Neural progenitor cell (in vitro differentiated cells): ENCODE results near the gene IMP3. TPM values are rescaled to one million over a fixed set of nuclear protein-coding genes. Genes with fewer than 3 reads are reported as not detected.

Source experiments
- DNase-seq: peaks from one replicate; pipeline ENCODE4 v3.0.0-alpha.2; 2016; ENCODE audit warnings: low spot score
- H2AFZ ChIP-seq: fragments of 200-600 bp; sonication (generic); replicated peaks from 2 replicates; pipeline ENCODE4 v1.6.1; 2016; ENCODE audit warnings: antibody characterized with exemption
- H3F3A ChIP-seq: fragments of 200-600 bp; sonication (generic); 2 replicates; pipeline ENCODE4 v1.6.1; 2016; ENCODE audit warnings: antibody characterized with exemption, low read depth
- H3K27ac ChIP-seq: fragments of 200-600 bp; sonication (generic); 2 replicates; pipeline ENCODE4 v1.5.1; 2016; ENCODE audit warnings: mild to moderate bottlenecking
- H3K27me3 ChIP-seq: fragments of 200-600 bp; sonication (generic); 2 replicates; pipeline ENCODE4 v1.6.1; 2016; ENCODE audit warnings: mild to moderate bottlenecking, moderate library complexity
- H3K36me3 ChIP-seq: fragments of 200-600 bp; sonication (generic); 2 replicates; pipeline ENCODE4 v1.5.1; 2016
- H3K4me1 ChIP-seq: fragments of 200-600 bp; sonication (generic); 2 replicates; pipeline ENCODE4 v1.6.1; 2016; ENCODE audit warnings: mixed run types
- H3K4me2 ChIP-seq: fragments of 200-600 bp; sonication (generic); 2 replicates; pipeline ENCODE4 v1.6.1; 2016
- H3K4me3 ChIP-seq: fragments of 200-600 bp; sonication (generic); 2 replicates; pipeline ENCODE4 v1.5.1; 2016
- H3K79me2 ChIP-seq: fragments of 200-600 bp; sonication (generic); 2 replicates; pipeline ENCODE4 v1.6.1; 2016; ENCODE audit warnings: low read depth
- H3K9ac ChIP-seq: fragments of 200-600 bp; sonication (generic); 2 replicates; pipeline ENCODE4 v1.6.1; 2016
- H3K9me3 ChIP-seq: fragments of 200-600 bp; sonication (generic); 2 replicates; pipeline ENCODE4 v1.5.1; 2016; ENCODE audit warnings: low read depth
- H4K20me1 ChIP-seq: fragments of 200-600 bp; sonication (generic); 2 replicates; pipeline ENCODE4 v1.6.1; 2016; ENCODE audit warnings: low read depth
- H3K27ac Mint-ChIP-seq: 3 replicates; pipeline ENCODE4 v1.8.0; 2021; ENCODE audit warnings: mixed read lengths
- H3K27me3 Mint-ChIP-seq: 2 replicates; pipeline ENCODE4 v1.8.0; 2022; ENCODE audit warnings: low read depth, mild to moderate bottlenecking, inconsistent platforms, moderate library complexity, mixed read lengths; ENCODE audit not compliant: insufficient read depth
- H3K36me3 Mint-ChIP-seq: 3 replicates; pipeline ENCODE4 v1.8.0; 2021; ENCODE audit warnings: mixed read lengths
- H3K4me1 Mint-ChIP-seq: 3 replicates; pipeline ENCODE4 v1.8.0; 2021; ENCODE audit warnings: mixed read lengths
- H3K4me3 Mint-ChIP-seq: 3 replicates; pipeline ENCODE4 v1.8.0; 2021; ENCODE audit warnings: mild to moderate bottlenecking, moderate library complexity, mixed read lengths
- H3K9me3 Mint-ChIP-seq: 3 replicates; pipeline ENCODE4 v1.8.0; 2020; ENCODE audit warnings: mixed read lengths
- EZH2 ChIP-seq: fragments of 200-600 bp; sonication (generic); IDR thresholded peaks from 2 replicates; pipeline ENCODE4 v1.6.1; 2017; ENCODE audit warnings: antibody characterized with exemption, mild to moderate bottlenecking, moderate library complexity
- EZH2phosphoT487 ChIP-seq: fragments of 200-600 bp; sonication (generic); IDR thresholded peaks from 2 replicates; pipeline ENCODE4 v1.6.1; 2017; ENCODE audit warnings: antibody characterized with exemption
- total RNA-seq: library from RNA; depleted of rRNA; stranded (reverse); fragments of >200 nt; gene quantifications from 2 replicates; pipeline ENCODE4 v1.2.3, GENCODE V29; 2015; ENCODE audit warnings: low replicate concordance
- TF ChIP-seq, protein P1 (sequence below): fragments of 200-600 bp; sonication (generic); IDR thresholded peaks from 2 replicates; pipeline ENCODE4 v1.5.1; 2017; ENCODE audit warnings: antibody characterized with exemption, mild to moderate bottlenecking

IMP3 gene
- total RNA-seq, 1 donor from 2014 or later, result 62.1 TPM

- no peak overlapping the region for H3K9ac ChIP-seq
- H3K27ac ChIP-seq, result no peak overlapping the region
- H3K27me3 ChIP-seq, result peaks cover 19% of the 10 kb centered on the region
- peak overlapping the region; percentile 92 for H3K4me2 ChIP-seq
- H3K4me1 ChIP-seq, result peaks cover 22% of the 10 kb centered on the region
- TF ChIP-seq, protein P1, sequence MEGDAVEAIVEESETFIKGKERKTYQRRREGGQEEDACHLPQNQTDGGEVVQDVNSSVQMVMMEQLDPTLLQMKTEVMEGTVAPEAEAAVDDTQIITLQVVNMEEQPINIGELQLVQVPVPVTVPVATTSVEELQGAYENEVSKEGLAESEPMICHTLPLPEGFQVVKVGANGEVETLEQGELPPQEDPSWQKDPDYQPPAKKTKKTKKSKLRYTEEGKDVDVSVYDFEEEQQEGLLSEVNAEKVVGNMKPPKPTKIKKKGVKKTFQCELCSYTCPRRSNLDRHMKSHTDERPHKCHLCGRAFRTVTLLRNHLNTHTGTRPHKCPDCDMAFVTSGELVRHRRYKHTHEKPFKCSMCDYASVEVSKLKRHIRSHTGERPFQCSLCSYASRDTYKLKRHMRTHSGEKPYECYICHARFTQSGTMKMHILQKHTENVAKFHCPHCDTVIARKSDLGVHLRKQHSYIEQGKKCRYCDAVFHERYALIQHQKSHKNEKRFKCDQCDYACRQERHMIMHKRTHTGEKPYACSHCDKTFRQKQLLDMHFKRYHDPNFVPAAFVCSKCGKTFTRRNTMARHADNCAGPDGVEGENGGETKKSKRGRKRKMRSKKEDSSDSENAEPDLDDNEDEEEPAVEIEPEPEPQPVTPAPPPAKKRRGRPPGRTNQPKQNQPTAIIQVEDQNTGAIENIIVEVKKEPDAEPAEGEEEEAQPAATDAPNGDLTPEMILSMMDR, result no peak
- TF ChIP-seq EZH2 (no peak), EZH2phosphoT487 (no peak)
- H3K27ac Mint-ChIP-seq, result no peak overlapping the region
- peak overlapping the region; percentile 89 for H3K4me3 ChIP-seq
- H2AFZ ChIP-seq, result peak overlapping the region; percentile 89
- H3K9me3 Mint-ChIP-seq, result no peaks in the 10 kb centered on the region
- peaks cover 10% of the 10 kb centered on the region for H3K27me3 Mint-ChIP-seq
- H3K4me1 Mint-ChIP-seq, result peaks cover 40% of the 10 kb centered on the region
- peaks cover 16% of the 10 kb centered on the region for H3K36me3 Mint-ChIP-seq
- H3K9me3 ChIP-seq, result no peaks in the 10 kb centered on the region
- H3F3A ChIP-seq, result peaks cover 36% of the 10 kb centered on the region
- peak overlapping the region; percentile 82 for H3K4me3 Mint-ChIP-seq
- H3K36me3 ChIP-seq, result no peaks in the 10 kb centered on the region
- H4K20me1 ChIP-seq, result peaks cover 27% of the 10 kb centered on the region
- peaks cover 30% of the 10 kb centered on the region for H3K79me2 ChIP-seq
- no peak for DNase-seq
Measured at GRCh38 chr15:75646112-75646943, 6.3 kb upstream of the IMP3 start.

GRCh38 chr15:75644376-75644775 lies 4.4 kb upstream of the IMP3 start:
- Histone ChIP-seq H3K9ac (no peak overlapping the region), H3K4me3 (no peak overlapping the region), H3K36me3 (no peaks in the 10 kb centered on the region), H3K79me2 (peaks cover 17% of the 10 kb centered on the region), H3K9me3 (no peaks in the 10 kb centered on the region), H2AFZ (no peak overlapping the region), H4K20me1 (peaks cover 12% of the 10 kb centered on the region), H3K27ac (no peak overlapping the region), H3K4me1 (peaks cover 7% of the 10 kb centered on the region), H3K27me3 (peaks cover 19% of the 10 kb centered on the region), H3K4me2 (no peak overlapping the region), H3F3A (peaks cover 46% of the 10 kb centered on the region)
- Mint-ChIP-seq H3K9me3 (no peaks in the 10 kb centered on the region), H3K4me1 (peaks cover 26% of the 10 kb centered on the region), H3K27ac (no peak overlapping the region), H3K4me3 (peak overlapping the region; percentile 36), H3K36me3 (no peaks in the 10 kb centered on the region), H3K27me3 (peaks cover 11% of the 10 kb centered on the region)
- no peak for DNase-seq
- TF ChIP-seq EZH2 (no peak), EZH2phosphoT487 (no peak)
- TF ChIP-seq, protein P1, result no peak

GRCh38 chr15:75641603-75642002 lies 1.6 kb upstream of the IMP3 start:
- no peak overlapping the region for H3K9ac ChIP-seq
- H3K36me3 ChIP-seq, result no peaks in the 10 kb centered on the region
- Mint-ChIP-seq H3K27me3 (peaks cover 10% of the 10 kb centered on the region), H3K9me3 (no peaks in the 10 kb centered on the region), H3K4me1 (peaks cover 31% of the 10 kb centered on the region), H3K4me3 (no peak overlapping the region), H3K36me3 (peaks cover 2% of the 10 kb centered on the region), H3K27ac (no peak overlapping the region)
- no peak overlapping the region for H3K27ac ChIP-seq
- H3K79me2 ChIP-seq, result peaks cover 34% of the 10 kb centered on the region
- no peak overlapping the region for H3K4me2 ChIP-seq
- H3K9me3 ChIP-seq, result no peaks in the 10 kb centered on the region
- H3K4me1 ChIP-seq, result no peaks in the 10 kb centered on the region
- peaks cover 31% of the 10 kb centered on the region for H3F3A ChIP-seq
- no peak overlapping the region for H3K4me3 ChIP-seq
- H3K27me3 ChIP-seq, result peaks cover 13% of the 10 kb centered on the region
- H2AFZ ChIP-seq, result no peak overlapping the region
- TF ChIP-seq EZH2, result no peak
- TF ChIP-seq, protein P1, result no peak
- no peak for TF ChIP-seq EZH2phosphoT487
- H4K20me1 ChIP-seq, result peaks cover 31% of the 10 kb centered on the region
- DNase-seq, result no peak
